GM12864 (cell line): ENCODE data around the gene GNAQ.

Experiments used
- DNase-seq: peaks from one replicate; pipeline ENCODE4 v3.0.0-alpha.2; 2011; ENCODE audit warnings: low read depth
- H3K4me3 ChIP-seq: 2 replicates; pipeline ENCODE4 v1.5.1; 2011; ENCODE audit warnings: mild to moderate bottlenecking, low read depth, low read length, control low read depth
- TF ChIP-seq, protein P1 (sequence below): IDR thresholded peaks from 2 replicates; pipeline ENCODE4 v1.5.1; 2011; ENCODE audit warnings: low read depth, mild to moderate bottlenecking, moderate library complexity, low read length, control low read depth, inconsistent platforms; ENCODE audit errors: missing control alignments

Gene GNAQ

GRCh38 chr9:77680581-77680980, 351.0 kb downstream of the GNAQ start:
- TF ChIP-seq, protein P1, sequence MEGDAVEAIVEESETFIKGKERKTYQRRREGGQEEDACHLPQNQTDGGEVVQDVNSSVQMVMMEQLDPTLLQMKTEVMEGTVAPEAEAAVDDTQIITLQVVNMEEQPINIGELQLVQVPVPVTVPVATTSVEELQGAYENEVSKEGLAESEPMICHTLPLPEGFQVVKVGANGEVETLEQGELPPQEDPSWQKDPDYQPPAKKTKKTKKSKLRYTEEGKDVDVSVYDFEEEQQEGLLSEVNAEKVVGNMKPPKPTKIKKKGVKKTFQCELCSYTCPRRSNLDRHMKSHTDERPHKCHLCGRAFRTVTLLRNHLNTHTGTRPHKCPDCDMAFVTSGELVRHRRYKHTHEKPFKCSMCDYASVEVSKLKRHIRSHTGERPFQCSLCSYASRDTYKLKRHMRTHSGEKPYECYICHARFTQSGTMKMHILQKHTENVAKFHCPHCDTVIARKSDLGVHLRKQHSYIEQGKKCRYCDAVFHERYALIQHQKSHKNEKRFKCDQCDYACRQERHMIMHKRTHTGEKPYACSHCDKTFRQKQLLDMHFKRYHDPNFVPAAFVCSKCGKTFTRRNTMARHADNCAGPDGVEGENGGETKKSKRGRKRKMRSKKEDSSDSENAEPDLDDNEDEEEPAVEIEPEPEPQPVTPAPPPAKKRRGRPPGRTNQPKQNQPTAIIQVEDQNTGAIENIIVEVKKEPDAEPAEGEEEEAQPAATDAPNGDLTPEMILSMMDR, result no peak
- no peak for DNase-seq
- H3K4me3 ChIP-seq, result no peak overlapping the region

DNA sequence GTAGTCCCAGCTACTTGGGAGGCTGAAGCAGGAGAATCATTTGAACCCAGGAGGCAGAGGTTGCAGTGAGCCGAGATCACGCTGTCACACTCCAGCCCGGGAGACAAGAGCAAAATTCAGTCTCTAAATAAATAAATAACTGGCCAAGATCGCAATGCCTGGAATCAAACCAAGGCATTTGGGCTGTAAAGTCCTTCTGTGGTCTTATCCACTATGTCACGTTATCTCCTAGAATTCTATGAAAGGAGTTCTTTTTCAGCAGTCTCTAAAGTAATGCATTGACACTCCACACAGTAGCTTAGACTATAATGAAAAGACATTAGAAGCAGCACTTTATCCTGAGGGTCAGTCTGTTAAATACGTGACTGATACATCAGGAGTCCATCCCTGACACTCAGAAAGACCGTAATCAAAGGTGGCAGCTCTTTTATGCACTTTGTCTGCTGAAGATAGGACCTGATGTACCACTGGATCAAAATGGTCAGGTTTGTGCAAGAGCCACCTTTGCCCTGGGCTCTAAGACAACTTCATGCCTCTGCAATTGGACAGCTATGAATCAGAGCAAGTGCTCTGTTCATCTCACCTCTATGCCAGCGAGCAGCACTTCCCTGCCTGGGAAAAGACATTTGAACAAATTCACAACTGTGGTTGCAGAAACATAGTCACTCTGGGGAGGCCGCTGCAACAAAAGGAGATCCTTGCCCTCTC, 351.8 kb downstream of the GNAQ start:
- DNase-seq, result no peak
- TF ChIP-seq, protein P1, result no peak
- H3K4me3 ChIP-seq, result no peak overlapping the region

DNA sequence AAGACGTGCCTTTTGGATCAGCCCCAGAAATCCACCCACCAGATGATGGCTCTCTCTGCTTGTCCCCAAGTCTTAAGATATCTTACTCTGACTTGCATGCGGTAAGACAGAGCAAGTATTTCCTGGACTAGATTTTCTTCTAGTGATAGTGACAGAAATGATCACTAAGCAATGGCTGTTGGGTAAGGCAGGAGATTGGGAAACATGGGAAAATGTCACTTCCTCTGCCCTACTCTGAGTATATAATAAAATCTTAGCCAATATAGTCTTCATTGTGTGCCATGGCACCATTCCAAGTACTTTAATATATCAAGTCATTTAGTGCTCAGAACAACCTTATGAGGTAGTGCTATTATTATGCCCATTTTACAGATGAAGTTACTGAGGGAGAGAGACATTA, 352.5 kb downstream of the GNAQ start:
- H3K4me3 ChIP-seq, result no peak overlapping the region
- no peak for DNase-seq
- TF ChIP-seq, protein P1, result no peak

DNA sequence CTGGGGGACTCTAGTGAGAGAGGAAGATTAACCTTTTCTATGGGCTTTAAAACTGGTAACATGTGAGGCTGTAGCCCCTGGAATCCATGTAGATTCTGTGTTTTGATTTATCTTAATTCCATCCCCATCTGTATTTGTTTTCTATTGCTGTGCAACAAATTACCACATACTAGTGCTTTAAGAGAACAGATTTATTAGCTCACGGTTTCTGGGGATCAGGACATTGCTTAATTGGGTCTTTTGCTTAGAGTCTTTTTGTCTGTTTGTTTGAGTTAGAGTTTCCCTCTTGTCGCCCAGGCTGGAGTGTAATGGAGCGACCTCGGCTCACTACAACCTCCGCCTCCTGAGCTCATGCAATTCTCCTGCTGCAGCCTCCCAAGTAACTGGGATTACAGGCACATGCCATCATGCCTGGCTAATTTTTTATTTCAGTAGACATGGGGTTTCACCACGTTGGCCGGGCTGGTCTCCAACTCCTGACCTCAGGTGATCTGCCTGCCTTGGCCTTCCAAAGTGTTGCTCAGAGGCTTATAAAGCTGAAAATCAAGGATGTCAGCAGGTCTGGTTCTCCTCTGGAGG, 353.6 kb downstream of the GNAQ start:
- no peak for DNase-seq
- TF ChIP-seq, protein P1, result no peak
- no peak overlapping the region for H3K4me3 ChIP-seq

DNA sequence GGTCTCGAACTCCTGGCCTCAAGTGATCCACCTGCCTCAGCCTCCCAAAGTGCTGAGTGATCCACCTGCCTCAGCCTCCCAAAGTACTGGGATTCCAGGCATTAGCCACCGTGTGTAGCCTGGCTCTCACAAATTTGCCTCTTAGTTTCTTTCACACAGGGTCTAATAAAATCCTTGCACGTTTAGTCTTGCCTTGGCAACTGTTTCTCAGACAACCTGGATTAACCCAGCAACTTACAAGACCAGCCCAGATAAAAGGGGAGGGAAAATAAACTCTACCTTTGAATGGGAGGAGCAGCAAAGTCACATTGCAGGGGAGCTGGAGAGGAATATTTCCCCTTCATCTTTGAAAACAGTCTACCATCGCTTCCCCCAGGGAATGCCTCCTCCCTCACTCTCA, 354.2 kb downstream of the GNAQ start:
- no peak for DNase-seq
- TF ChIP-seq, protein P1, result no peak
- no peak overlapping the region for H3K4me3 ChIP-seq

DNA sequence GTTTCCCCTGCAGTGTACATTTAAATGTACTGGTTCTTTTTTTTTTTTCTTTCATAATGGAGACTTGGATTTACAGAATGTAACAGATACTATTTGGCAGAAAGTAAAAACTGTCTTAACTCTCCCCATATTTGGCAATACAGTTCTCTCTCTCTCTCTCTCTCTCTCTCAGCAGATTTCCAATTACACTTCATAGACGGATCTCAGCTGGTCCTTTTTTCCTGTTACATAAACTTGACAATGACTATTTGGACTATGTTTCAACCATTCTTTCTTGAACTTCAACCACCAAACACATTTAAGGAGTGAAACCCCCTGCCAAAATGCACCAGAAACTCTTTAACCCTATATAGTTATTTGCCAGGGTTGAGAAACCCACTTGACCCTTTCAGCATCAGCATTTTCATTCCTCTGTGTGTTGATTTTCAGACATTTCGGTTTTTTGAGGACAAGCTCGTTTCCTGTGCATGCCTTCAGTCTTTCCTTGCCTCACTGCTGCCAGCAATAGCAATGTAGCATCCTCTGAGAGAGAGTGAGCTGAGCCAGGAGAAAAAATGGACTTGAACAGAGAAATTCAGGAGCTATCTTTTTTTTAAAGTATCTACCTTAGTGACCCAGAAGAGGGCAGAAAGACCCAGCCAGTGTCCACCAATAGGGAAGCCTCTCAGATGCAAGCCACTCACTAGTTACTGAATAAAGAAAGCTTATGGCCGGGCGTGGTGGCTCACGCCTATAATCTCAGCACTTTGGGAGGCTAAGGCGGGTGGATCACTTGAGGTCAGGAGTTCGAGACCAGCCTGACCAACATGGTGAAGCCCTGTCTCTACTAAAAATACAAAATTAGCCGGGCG, 357.4 kb downstream of the GNAQ start:
- TF ChIP-seq, protein P1, result no peak
- no peak for DNase-seq
- H3K4me3 ChIP-seq, result no peak overlapping the region
